ENCODE data around the gene PSMF1.

- TF ChIP-seq CTCF (IDR thresholded peaks at IDR 0.05) (no peak), POLR2A (IDR thresholded peaks at IDR 0.05) (no peak), EP300 (IDR thresholded peaks at IDR 0.05) (no peak)
Measured at GRCh38 chr20:1072258-1072657, 46.1 kb upstream of the PSMF1 start.

Data from ovary (tissue), 3 donors.